GM18502 (cell line): ENCODE data around the gene TBC1D32.
"Not testable (repeated sequence)": the region's sequence is repeated elsewhere in the genome, so short reads cannot be mapped to it uniquely, and the experiment has no call there.

Source experiments
- ATAC-seq: cut with Tn5 transposase; IDR thresholded peaks from one replicate; pipeline ENCODE4 v1.9.1; 2021; ENCODE audit warnings: mild to moderate bottlenecking; ENCODE audit not compliant: unreplicated experiment, poor library complexity

The TBC1D32 gene

GRCh38 chr6:121236984-121237383, 97.3 kb downstream of the TBC1D32 start:
- ATAC-seq = peak; percentile 44

GRCh38 chr6:121235386-121235785, 98.9 kb downstream of the TBC1D32 start:
- no peak for ATAC-seq

GRCh38 chr6:121223930-121224329, 110.3 kb downstream of the TBC1D32 start:
- ATAC-seq = no peak

- ATAC-seq = no peak
Observed at GRCh38 chr6:121223212-121223611, 111.1 kb downstream of the TBC1D32 start.

- no peak for ATAC-seq
Observed at GRCh38 chr6:121222656-121223055, 111.6 kb downstream of the TBC1D32 start.

GRCh38 chr6:121216928-121217327, 117.4 kb downstream of the TBC1D32 start:
- ATAC-seq = no peak

GRCh38 chr6:121213341-121213740, 120.9 kb downstream of the TBC1D32 start:
- not testable (repeated sequence) for ATAC-seq

GRCh38 chr6:121210943-121211342, 123.3 kb downstream of the TBC1D32 start:
- no peak for ATAC-seq

- peak; percentile 58 for ATAC-seq
Observed at GRCh38 chr6:121205569-121205968, 128.7 kb downstream of the TBC1D32 start.

- no peak for ATAC-seq
Observed at GRCh38 chr6:121201105-121201504, 133.2 kb downstream of the TBC1D32 start.

GRCh38 chr6:121196042-121196441, 138.2 kb downstream of the TBC1D32 start:
- not testable (repeated sequence) for ATAC-seq

GRCh38 chr6:121190122-121190521, 144.2 kb downstream of the TBC1D32 start:
- ATAC-seq = no peak

- ATAC-seq = no peak
Observed at GRCh38 chr6:121188356-121188755, 145.9 kb downstream of the TBC1D32 start.

GRCh38 chr6:121187833-121188200, 146.5 kb downstream of the TBC1D32 start:
- no peak for ATAC-seq

GRCh38 chr6:121187200-121187832, 147.0 kb downstream of the TBC1D32 start:
- ATAC-seq = no peak

- ATAC-seq = no peak
Observed at GRCh38 chr6:121183742-121184141, 150.5 kb downstream of the TBC1D32 start.

- no peak for ATAC-seq
Observed at GRCh38 chr6:121175827-121176226, 158.5 kb downstream of the TBC1D32 start.

GRCh38 chr6:121172451-121172850, 161.8 kb downstream of the TBC1D32 start:
- not testable (repeated sequence) for ATAC-seq

GRCh38 chr6:121171879-121172278, 162.4 kb downstream of the TBC1D32 start:
- no peak for ATAC-seq

GRCh38 chr6:121161886-121162285, 172.4 kb downstream of the TBC1D32 start:
- no peak for ATAC-seq

GRCh38 chr6:121160276-121160675, 174.0 kb downstream of the TBC1D32 start:
- ATAC-seq = no peak

GRCh38 chr6:121158891-121159290, 175.4 kb downstream of the TBC1D32 start:
- ATAC-seq = no peak

GRCh38 chr6:121158438-121158837, 175.8 kb downstream of the TBC1D32 start:
- no peak for ATAC-seq
